ENCODE data around the gene VPS35.
A peak's percentile ranks its signal among the peaks of the same experiment; 100 is the strongest.
"Not testable (repeated sequence)": the region's sequence is repeated elsewhere in the genome, so short reads cannot be mapped to it uniquely, and the experiment has no call there.

VPS35 gene

GRCh38 chr16:46624862-46625261 lies 64.1 kb downstream of the VPS35 start:
- H3K4me3 ChIP-seq (ENCODE audit: low read length in 2 of 2); H3K36me3 ChIP-seq (ENCODE audit: control insufficient read depth in 2 of 2, insufficient read depth in 2 of 2, low read length in 2 of 2); H3K27ac ChIP-seq (ENCODE audit: low read length); H3K9ac ChIP-seq (ENCODE audit: low read length in 2 of 2); H3K27me3 ChIP-seq (ENCODE audit: control insufficient read depth in 1 of 2, insufficient read depth in 2 of 2, low read length in 2 of 2); H3K9me3 ChIP-seq (ENCODE audit: control insufficient read depth in 2 of 2, low read length in 2 of 2): not testable (repeated sequence)
- H3K4me1 ChIP-seq (ENCODE audit: control insufficient read depth, insufficient read depth, low read length) = peaks cover 15% of the 10 kb centered on the region

GRCh38 chr16:46623707-46624106 lies 65.3 kb downstream of the VPS35 start:
- H3K36me3 ChIP-seq (ENCODE audit: control insufficient read depth in 2 of 2, insufficient read depth in 2 of 2, low read length in 2 of 2); H3K4me3 ChIP-seq (ENCODE audit: low read length in 2 of 2); H3K9ac ChIP-seq (ENCODE audit: low read length in 2 of 2); H3K27ac ChIP-seq (ENCODE audit: low read length); H3K27me3 ChIP-seq (ENCODE audit: control insufficient read depth in 1 of 2, insufficient read depth in 2 of 2, low read length in 2 of 2); H3K9me3 ChIP-seq (ENCODE audit: control insufficient read depth in 2 of 2, low read length in 2 of 2); H3K4me1 ChIP-seq (ENCODE audit: control insufficient read depth, insufficient read depth, low read length): not testable (repeated sequence)

GRCh38 chr16:46623246-46623645 lies 65.7 kb downstream of the VPS35 start:
- H3K27me3 ChIP-seq (ENCODE audit: control insufficient read depth in 1 of 2, insufficient read depth in 2 of 2, low read length in 2 of 2); H3K4me1 ChIP-seq (ENCODE audit: control insufficient read depth, insufficient read depth, low read length); H3K27ac ChIP-seq (ENCODE audit: low read length); H3K36me3 ChIP-seq (ENCODE audit: control insufficient read depth in 2 of 2, insufficient read depth in 2 of 2, low read length in 2 of 2); H3K9me3 ChIP-seq (ENCODE audit: control insufficient read depth in 2 of 2, low read length in 2 of 2); H3K4me3 ChIP-seq (ENCODE audit: low read length in 2 of 2); H3K9ac ChIP-seq (ENCODE audit: low read length in 2 of 2): not testable (repeated sequence)

- no peak overlapping the region for H3K27ac ChIP-seq (ENCODE audit: low read length)
- no peak overlapping the region for H3K9ac ChIP-seq (ENCODE audit: low read length in 2 of 2)
Observed at GRCh38 chr16:46621934-46622676, 66.9 kb downstream of the VPS35 start.

GRCh38 chr16:46621006-46621933 lies 67.7 kb downstream of the VPS35 start, which contains the start of gene SHCBP1:
TSS of gene SHCBP1 (minus strand) at chr16:46621379. CDS start at chr16:46621359, 20 bp downstream.
- Histone ChIP-seq H3K9ac (ENCODE audit: low read length in 2 of 2) (no peak within 1 kb of the TSS), H3K4me1 (ENCODE audit: control insufficient read depth, insufficient read depth, low read length) (peaks cover 4% of the 10 kb centered on the region), H3K4me3 (ENCODE audit: low read length in 2 of 2) (peak within 1 kb of the TSS; percentile 59 to 74), H3K27me3 (ENCODE audit: control insufficient read depth in 1 of 2, insufficient read depth in 2 of 2, low read length in 2 of 2) (peaks cover 0 to 2% of the 10 kb centered on the region in 2 donors), H3K27ac (ENCODE audit: low read length) (no peak within 1 kb of the TSS), H3K36me3 (ENCODE audit: control insufficient read depth in 2 of 2, insufficient read depth in 2 of 2, low read length in 2 of 2) (no peaks in the 10 kb centered on the region), H3K9me3 (ENCODE audit: control insufficient read depth in 2 of 2, low read length in 2 of 2) (no peaks in the 10 kb centered on the region)

More at GRCh38 chr16:46621934-46622676, 66.9 kb downstream of the VPS35 start:
- H3K4me3 ChIP-seq (ENCODE audit: low read length in 2 of 2) = no peak overlapping the region
- H3K4me1 ChIP-seq (ENCODE audit: control insufficient read depth, insufficient read depth, low read length) = peaks cover 4% of the 10 kb centered on the region
- no peaks in the 10 kb centered on the region for H3K36me3 ChIP-seq (ENCODE audit: control insufficient read depth in 2 of 2, insufficient read depth in 2 of 2, low read length in 2 of 2)
- H3K27me3 ChIP-seq (ENCODE audit: control insufficient read depth in 1 of 2, insufficient read depth in 2 of 2, low read length in 2 of 2) = peaks cover 0 to 2% of the 10 kb centered on the region in 2 donors
- H3K9me3 ChIP-seq (ENCODE audit: control insufficient read depth in 2 of 2, low read length in 2 of 2) = no peaks in the 10 kb centered on the region

GRCh38 chr16:46620266-46621005 lies 68.5 kb downstream of the VPS35 start:
- H3K4me1 ChIP-seq (ENCODE audit: control insufficient read depth, insufficient read depth, low read length) = peaks cover 4% of the 10 kb centered on the region
- H3K9ac ChIP-seq (ENCODE audit: low read length in 2 of 2) = no peak overlapping the region
- H3K36me3 ChIP-seq (ENCODE audit: control insufficient read depth in 2 of 2, insufficient read depth in 2 of 2, low read length in 2 of 2) = no peaks in the 10 kb centered on the region
- H3K4me3 ChIP-seq (ENCODE audit: low read length in 2 of 2) = peak overlapping the region; percentile 59 to 74
- H3K27me3 ChIP-seq (ENCODE audit: control insufficient read depth in 1 of 2, insufficient read depth in 2 of 2, low read length in 2 of 2) = peaks cover 0 to 2% of the 10 kb centered on the region in 2 donors
- H3K9me3 ChIP-seq (ENCODE audit: control insufficient read depth in 2 of 2, low read length in 2 of 2) = no peaks in the 10 kb centered on the region
- H3K27ac ChIP-seq (ENCODE audit: low read length) = no peak overlapping the region

- Histone ChIP-seq H3K9me3 (ENCODE audit: control insufficient read depth in 2 of 2, low read length in 2 of 2) (no peaks in the 10 kb centered on the region), H3K27me3 (ENCODE audit: control insufficient read depth in 1 of 2, insufficient read depth in 2 of 2, low read length in 2 of 2) (peaks cover 0 to 2% of the 10 kb centered on the region in 2 donors), H3K36me3 (ENCODE audit: control insufficient read depth in 2 of 2, insufficient read depth in 2 of 2, low read length in 2 of 2) (no peaks in the 10 kb centered on the region), H3K27ac (ENCODE audit: low read length) (no peak overlapping the region), H3K4me1 (ENCODE audit: control insufficient read depth, insufficient read depth, low read length) (peaks cover 4% of the 10 kb centered on the region), H3K4me3 (ENCODE audit: low read length in 2 of 2) (no peak overlapping the region), H3K9ac (ENCODE audit: low read length in 2 of 2) (no peak overlapping the region)
Observed at GRCh38 chr16:46618516-46618915, 70.5 kb downstream of the VPS35 start.

- H3K27ac ChIP-seq (ENCODE audit: low read length) = no peak overlapping the region
- no peak overlapping the region for H3K9ac ChIP-seq (ENCODE audit: low read length in 2 of 2)
- H3K4me3 ChIP-seq (ENCODE audit: low read length in 2 of 2) = no peak overlapping the region
- no peaks in the 10 kb centered on the region for H3K27me3 ChIP-seq (ENCODE audit: control insufficient read depth in 1 of 2, insufficient read depth in 2 of 2, low read length in 2 of 2)
- H3K36me3 ChIP-seq (ENCODE audit: control insufficient read depth in 2 of 2, insufficient read depth in 2 of 2, low read length in 2 of 2) = no peaks in the 10 kb centered on the region
- H3K9me3 ChIP-seq (ENCODE audit: control insufficient read depth in 2 of 2, low read length in 2 of 2) = no peaks in the 10 kb centered on the region
- no peaks in the 10 kb centered on the region for H3K4me1 ChIP-seq (ENCODE audit: control insufficient read depth, insufficient read depth, low read length)
Observed at GRCh38 chr16:46614006-46614405, 75.0 kb downstream of the VPS35 start.

- no peaks in the 10 kb centered on the region for H3K27me3 ChIP-seq (ENCODE audit: control insufficient read depth in 1 of 2, insufficient read depth in 2 of 2, low read length in 2 of 2)
- no peaks in the 10 kb centered on the region for H3K4me1 ChIP-seq (ENCODE audit: control insufficient read depth, insufficient read depth, low read length)
- no peak overlapping the region for H3K9ac ChIP-seq (ENCODE audit: low read length in 2 of 2)
- H3K36me3 ChIP-seq (ENCODE audit: control insufficient read depth in 2 of 2, insufficient read depth in 2 of 2, low read length in 2 of 2) = no peaks in the 10 kb centered on the region
- no peak overlapping the region for H3K4me3 ChIP-seq (ENCODE audit: low read length in 2 of 2)
- H3K27ac ChIP-seq (ENCODE audit: low read length) = no peak overlapping the region
- no peaks in the 10 kb centered on the region for H3K9me3 ChIP-seq (ENCODE audit: control insufficient read depth in 2 of 2, low read length in 2 of 2)
Observed at GRCh38 chr16:46613352-46613751, 75.6 kb downstream of the VPS35 start.

- H3K4me1 ChIP-seq (ENCODE audit: control insufficient read depth, insufficient read depth, low read length) = no peaks in the 10 kb centered on the region
- H3K27ac ChIP-seq (ENCODE audit: low read length) = no peak overlapping the region
- no peaks in the 10 kb centered on the region for H3K9me3 ChIP-seq (ENCODE audit: control insufficient read depth in 2 of 2, low read length in 2 of 2)
- H3K9ac ChIP-seq (ENCODE audit: low read length in 2 of 2) = no peak overlapping the region
- no peaks in the 10 kb centered on the region for H3K36me3 ChIP-seq (ENCODE audit: control insufficient read depth in 2 of 2, insufficient read depth in 2 of 2, low read length in 2 of 2)
- H3K27me3 ChIP-seq (ENCODE audit: control insufficient read depth in 1 of 2, insufficient read depth in 2 of 2, low read length in 2 of 2) = no peaks in the 10 kb centered on the region
- H3K4me3 ChIP-seq (ENCODE audit: low read length in 2 of 2) = no peak overlapping the region
Observed at GRCh38 chr16:46612121-46612520, 76.9 kb downstream of the VPS35 start.

Data from stomach smooth muscle (tissue), 2 donors.